ENCODE results near the gene TMEM44. TPM values are rescaled to one million over a fixed set of nuclear protein-coding genes. Genes with fewer than 3 reads are reported as not detected.

TMEM44 gene, protein sequence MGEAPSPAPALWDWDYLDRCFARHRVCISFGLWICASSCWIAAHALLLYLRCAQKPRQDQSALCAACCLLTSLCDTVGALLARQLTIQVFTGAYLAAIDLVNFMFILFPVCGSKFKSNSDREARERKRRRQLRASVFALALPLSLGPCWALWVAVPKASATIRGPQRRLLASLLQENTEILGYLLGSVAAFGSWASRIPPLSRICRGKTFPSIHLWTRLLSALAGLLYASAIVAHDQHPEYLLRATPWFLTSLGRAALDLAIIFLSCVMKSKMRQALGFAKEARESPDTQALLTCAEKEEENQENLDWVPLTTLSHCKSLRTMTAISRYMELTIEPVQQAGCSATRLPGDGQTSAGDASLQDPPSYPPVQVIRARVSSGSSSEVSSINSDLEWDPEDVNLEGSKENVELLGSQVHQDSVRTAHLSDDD
- total RNA-seq (1 to 10 TPM in 4 of 5 experiments, under 1 TPM in 1; 0.86 to 2.6 (median 1.4) TPM), polyA plus RNA-seq (under 1 TPM; 0.33 to 0.37 TPM), total RNA-seq (0.54 reads per million)

DNA sequence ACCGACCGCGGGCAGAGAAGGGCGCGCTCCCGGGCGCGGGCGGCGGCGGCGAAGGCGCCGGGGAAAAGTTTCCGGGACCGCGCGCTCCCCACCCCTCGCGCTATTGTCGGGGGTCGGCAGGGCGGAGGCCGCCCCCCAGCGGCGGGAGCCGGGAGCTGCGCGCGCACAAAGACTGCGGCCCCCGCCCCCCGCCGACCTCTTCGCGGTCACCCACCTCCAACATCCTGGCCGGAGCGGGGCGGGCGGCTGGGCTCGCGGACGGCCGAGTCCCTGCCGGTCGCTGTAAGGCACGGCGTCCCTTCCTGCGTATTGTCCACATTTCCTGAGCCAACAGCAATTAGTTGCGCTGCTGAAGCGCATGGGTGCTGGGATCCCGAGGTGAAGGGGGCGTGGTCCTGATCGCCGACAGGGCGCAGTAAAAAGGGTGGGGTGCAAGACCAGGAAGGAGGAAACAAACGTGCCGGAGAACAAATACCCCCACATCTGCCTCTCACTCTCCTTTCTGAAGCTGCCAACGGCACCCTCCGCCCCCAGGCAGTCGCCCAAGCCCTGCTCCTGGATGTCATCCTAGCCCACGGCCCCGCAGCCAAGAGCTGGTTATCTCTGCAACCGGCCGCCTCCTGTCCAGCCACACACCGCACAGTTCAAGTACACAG, at the start of gene TMEM44:
TSS of gene TMEM44 (minus strand) at position 71 of the 656 bp plus-strand sequence. CDS start 204 bp downstream, outside the sequence.
- no peaks in the 10 kb centered on the region for H3K36me3 ChIP-seq (ENCODE audit: control insufficient read depth in 2 of 3, insufficient read depth in 3 of 3, low read length in 3 of 3)
- H3K9me3 ChIP-seq (ENCODE audit: control insufficient read depth in 2 of 3, low read length in 3 of 3), result no peaks in the 10 kb centered on the region
- ATAC-seq, result peak; percentile 87
- CTCF ChIA-PET, result interaction anchor here (0.6 kb wide), 1 partner anchor 612 kb away, joined by 3 read pairs; no protein-coding TSS in a partner anchor
- Mint-ChIP-seq H3K36me3 (peaks cover 0 to 4% (median 0%) of the 10 kb centered on the region in 5 donors), H3K4me3 (peak within 1 kb of the TSS; percentile 82 to 91 (median 86)), H3K27me3 (no peaks in the 10 kb centered on the region), H3K4me1 (peaks cover 0 to 21% (median 8%) of the 10 kb centered on the region in 7 donors), H3K9me3 (no peaks in the 10 kb centered on the region), H3K27ac (peak within 1 kb of the TSS in 5 of 9 donors; percentile 14 to 70 (median 52))
- intact Hi-C loops (cut with micrococcal nuclease), result loop anchor here (1.0 to 2.0 kb wide), 4 partner anchors 39 to 161 kb away; partner anchors contain the start of gene LSG1 (in 1 of the 2)
- POLR2A ChIA-PET, result interaction anchor here (0.9 to 1.0 kb wide), 2 partner anchors 38 to 40 kb away, joined by 3 read pairs; partner anchors contain the start of gene LSG1
- DNase-seq, result peak; percentile 24 to 74 (median 50)
- H3K27ac ChIP-seq (ENCODE audit: low read depth, low read length), result peak within 1 kb of the TSS; percentile 60
- H3K4me3 ChIP-seq (ENCODE audit: low read length), result peak within 1 kb of the TSS; percentile 56
- H3K4me1 ChIP-seq (ENCODE audit: control insufficient read depth in 2 of 2, insufficient read depth in 2 of 2, low read length in 2 of 2), result no peaks in the 10 kb centered on the region
- no peaks in the 10 kb centered on the region for H3K27me3 ChIP-seq (ENCODE audit: control insufficient read depth in 2 of 2, insufficient read depth in 2 of 2, low read length in 2 of 2)

DNA sequence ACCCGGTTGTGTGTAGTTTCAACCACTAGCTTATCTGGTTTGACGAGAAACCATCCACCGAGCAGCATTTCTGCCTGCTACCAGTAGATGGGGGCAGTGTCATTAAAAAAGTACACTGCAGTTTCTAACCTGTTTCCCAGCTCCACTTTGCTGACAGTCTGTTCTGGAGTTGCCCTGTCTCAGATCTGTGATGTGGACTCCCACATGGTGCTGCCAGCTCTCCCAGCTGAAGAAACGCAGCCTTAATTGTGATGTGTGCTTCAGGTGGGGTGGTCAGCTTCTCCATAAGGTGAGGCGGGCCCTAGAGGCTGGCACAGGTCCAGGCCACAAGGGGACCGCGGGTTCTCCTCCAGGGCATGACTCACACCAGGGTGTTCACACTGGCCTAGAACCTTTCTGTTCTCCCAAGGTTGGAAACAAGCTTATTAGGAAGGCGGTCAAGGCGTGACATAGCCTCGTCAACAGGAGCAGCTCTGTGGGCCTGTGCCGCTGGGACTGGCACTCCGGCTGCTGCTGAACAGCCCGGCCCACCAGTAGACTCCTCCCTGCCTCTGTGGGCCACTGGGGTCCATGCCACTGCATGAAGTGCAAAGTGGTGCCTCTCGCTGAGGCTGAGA, 49.6 kb upstream of the TMEM44 start:
- Mint-ChIP-seq H3K4me3 (peak overlapping the region in 2 of 10 donors; percentile 12 to 25), H3K9me3 (peaks cover 0 to 2% (median 0%) of the 10 kb centered on the region in 11 donors), H3K27me3 (peaks cover 0 to 37% (median 0%) of the 10 kb centered on the region in 5 donors), H3K36me3 (no peaks in the 10 kb centered on the region), H3K27ac (peak overlapping the region in 1 of 9 donors; percentile 25), H3K4me1 (peaks cover 10 to 41% (median 28%) of the 10 kb centered on the region in 7 donors)
- Histone ChIP-seq H3K36me3 (ENCODE audit: control insufficient read depth in 2 of 3, insufficient read depth in 3 of 3, low read length in 3 of 3) (no peaks in the 10 kb centered on the region), H3K27ac (ENCODE audit: low read depth, low read length) (no peak overlapping the region), H3K9me3 (ENCODE audit: control insufficient read depth in 2 of 3, low read length in 3 of 3) (no peaks in the 10 kb centered on the region), H3K4me1 (ENCODE audit: control insufficient read depth in 2 of 2, insufficient read depth in 2 of 2, low read length in 2 of 2) (peaks cover 12 to 14% of the 10 kb centered on the region in 2 donors), H3K4me3 (ENCODE audit: low read length) (no peak overlapping the region), H3K27me3 (ENCODE audit: control insufficient read depth in 2 of 2, insufficient read depth in 2 of 2, low read length in 2 of 2) (no peaks in the 10 kb centered on the region)
- ChIA-PET POLR2A (interaction anchor here (0.9 to 1.8 kb wide), 3 partner anchors 10 to 580 kb away, joined by 4 to 13 read pairs (median 4); partner anchors contain the start of gene LSG1), CTCF (interaction anchor here (0.5 to 3.2 kb wide), 20 partner anchors 11 to 840 kb away, joined by 3 to 53 read pairs (median 4); partner anchors contain the start of genes LSG1 and XXYLT1)
- intact Hi-C loops (cut with micrococcal nuclease), result loop anchor here (1.0 to 2.0 kb wide), 7 partner anchors 319 to 1168 kb away; partner anchors contain the start of gene XXYLT1 (in 2 of the 2)
- ATAC-seq (peak; percentile 77), DNase-seq (peak; percentile 33 to 75 (median 60))

GRCh38 chr3:194682189-194682693, 49.0 kb upstream of the TMEM44 start:
- CTCF ChIA-PET, result interaction anchor here (0.5 to 3.2 kb wide), 16 partner anchors 10 to 840 kb away, joined by 3 to 53 read pairs (median 4); partner anchors contain the start of genes LSG1 and XXYLT1
- Histone ChIP-seq H3K9me3 (ENCODE audit: control insufficient read depth in 2 of 3, low read length in 3 of 3) (no peaks in the 10 kb centered on the region), H3K27me3 (ENCODE audit: control insufficient read depth in 2 of 2, insufficient read depth in 2 of 2, low read length in 2 of 2) (no peaks in the 10 kb centered on the region), H3K4me1 (ENCODE audit: control insufficient read depth in 2 of 2, insufficient read depth in 2 of 2, low read length in 2 of 2) (peaks cover 12 to 14% of the 10 kb centered on the region in 2 donors), H3K36me3 (ENCODE audit: control insufficient read depth in 2 of 3, insufficient read depth in 3 of 3, low read length in 3 of 3) (no peaks in the 10 kb centered on the region), H3K4me3 (ENCODE audit: low read length) (no peak overlapping the region), H3K27ac (ENCODE audit: low read depth, low read length) (no peak overlapping the region)
- H3K36me3 Mint-ChIP-seq, result no peaks in the 10 kb centered on the region
- peak overlapping the region in 1 of 9 donors; percentile 25 for H3K27ac Mint-ChIP-seq
- POLR2A ChIA-PET, result interaction anchor here (0.9 to 1.8 kb wide), 3 partner anchors 10 to 580 kb away, joined by 4 to 13 read pairs (median 4); partner anchors contain the start of gene LSG1
- peaks cover 0 to 2% (median 0%) of the 10 kb centered on the region in 11 donors for H3K9me3 Mint-ChIP-seq
- peak overlapping the region in 1 of 10 donors; percentile 12 for H3K4me3 Mint-ChIP-seq
- DNase-seq (no peak), ATAC-seq (no peak)
- H3K27me3 Mint-ChIP-seq, result peaks cover 0 to 35% (median 0%) of the 10 kb centered on the region in 5 donors
- intact Hi-C loops (cut with micrococcal nuclease), result loop anchor here (1.0 to 2.0 kb wide), 7 partner anchors 320 to 1169 kb away; partner anchors contain the start of gene XXYLT1 (in 2 of the 2)
- peaks cover 7 to 38% (median 25%) of the 10 kb centered on the region in 7 donors for H3K4me1 Mint-ChIP-seq

GRCh38 chr3:194680888-194681615, 47.8 kb upstream of the TMEM44 start:
- Mint-ChIP-seq H3K27ac (no peak overlapping the region), H3K27me3 (peaks cover 0 to 28% (median 0%) of the 10 kb centered on the region in 5 donors)

GRCh38 chr3:194676471-194676870, 43.3 kb upstream of the TMEM44 start:
- H3K4me1 ChIP-seq (ENCODE audit: control insufficient read depth in 2 of 2, insufficient read depth in 2 of 2, low read length in 2 of 2), result peaks cover under 1 to 6% of the 10 kb centered on the region in 2 donors
- no peak overlapping the region for H3K27ac ChIP-seq (ENCODE audit: low read depth, low read length)
- ChIA-PET POLR2A (interaction anchor here (0.6 to 0.7 kb wide), 2 partner anchors 11 to 655 kb away, joined by 3 read pairs; no protein-coding TSS in a partner anchor), CTCF (interaction anchor here (0.7 kb wide), 1 partner anchor 15 kb away, joined by 3 read pairs; no protein-coding TSS in a partner anchor)
- Mint-ChIP-seq H3K4me1 (peaks cover 1 to 18% (median 13%) of the 10 kb centered on the region in 7 donors), H3K27ac (no peak overlapping the region), H3K9me3 (no peaks in the 10 kb centered on the region), H3K4me3 (no peak overlapping the region), H3K27me3 (peaks cover 0 to 2% (median 0%) of the 10 kb centered on the region in 5 donors), H3K36me3 (no peaks in the 10 kb centered on the region)
- peaks cover 0 to 5% (median 0%) of the 10 kb centered on the region in 3 experiments for H3K36me3 ChIP-seq (ENCODE audit: control insufficient read depth in 2 of 3, insufficient read depth in 3 of 3, low read length in 3 of 3)
- no peak overlapping the region for H3K4me3 ChIP-seq (ENCODE audit: low read length)
- intact Hi-C loops (cut with micrococcal nuclease), result no loop called here
- no peak for ATAC-seq
- no peak for DNase-seq
- no peaks in the 10 kb centered on the region for H3K9me3 ChIP-seq (ENCODE audit: control insufficient read depth in 2 of 3, low read length in 3 of 3)
- H3K27me3 ChIP-seq (ENCODE audit: control insufficient read depth in 2 of 2, insufficient read depth in 2 of 2, low read length in 2 of 2), result no peaks in the 10 kb centered on the region

More at GRCh38 chr3:194680888-194681615, 47.8 kb upstream of the TMEM44 start:
- H3K27me3 ChIP-seq (ENCODE audit: control insufficient read depth in 2 of 2, insufficient read depth in 2 of 2, low read length in 2 of 2), result no peaks in the 10 kb centered on the region
- H3K27ac ChIP-seq (ENCODE audit: low read depth, low read length), result no peak overlapping the region
- ATAC-seq (no peak), DNase-seq (no peak)
- ChIA-PET POLR2A (interaction anchor here (1.8 kb wide), 1 partner anchor 8 kb away, joined by 13 read pairs; the partner anchor contains the start of gene LSG1), CTCF (interaction anchor here (0.6 to 3.2 kb wide), 4 partner anchors 9 to 578 kb away, joined by 4 to 53 read pairs (median 27); partner anchors contain the start of gene LSG1)
- H3K36me3 ChIP-seq (ENCODE audit: control insufficient read depth in 2 of 3, insufficient read depth in 3 of 3, low read length in 3 of 3), result no peaks in the 10 kb centered on the region
- Mint-ChIP-seq H3K4me3 (no peak overlapping the region), H3K4me1 (peaks cover 0 to 33% (median 21%) of the 10 kb centered on the region in 7 donors), H3K9me3 (no peaks in the 10 kb centered on the region), H3K36me3 (no peaks in the 10 kb centered on the region)
- peaks cover 5 to 14% of the 10 kb centered on the region in 2 donors for H3K4me1 ChIP-seq (ENCODE audit: control insufficient read depth in 2 of 2, insufficient read depth in 2 of 2, low read length in 2 of 2)
- no peaks in the 10 kb centered on the region for H3K9me3 ChIP-seq (ENCODE audit: control insufficient read depth in 2 of 3, low read length in 3 of 3)
- H3K4me3 ChIP-seq (ENCODE audit: low read length), result no peak overlapping the region
- intact Hi-C loops (cut with micrococcal nuclease), result no loop called here
